Activated naive CD4-positive, alpha-beta T cell treated with anti-CD3 and anti-CD28 coated beads, Interleukin-2, amount 50 U/mL, for 72 hours (primary cell): ENCODE results near the gene OPCML. TPM values are rescaled to one million over a fixed set of nuclear protein-coding genes. Genes with fewer than 3 reads are reported as not detected.

Experiments
- ATAC-seq, 2 donors: fragments of 150-1000 bp; cut with Tn5 transposase; 2 replicates each; pipeline ENCODE4 v1.10.0; 2021; ENCODE audit warnings: mild to moderate bottlenecking in 2 of 2, moderate library complexity in 2 of 2
- DNase-seq, 2 donors: peaks; one replicate each; pipeline ENCODE4 v3.0.0; 2021 to 2022; ENCODE audit warnings: low spot score in 2 of 2
- H3K27ac Mint-ChIP-seq, 2 donors: one replicate each; pipeline ENCODE4 v1.8.0; 2022; ENCODE audit warnings: mild to moderate bottlenecking in 2 of 2, mixed read lengths in 2 of 2
- H3K36me3 Mint-ChIP-seq, 2 donors: one replicate each; pipeline ENCODE4 v1.8.0; 2022; ENCODE audit warnings: mixed read lengths in 2 of 2
- H3K9me3 Mint-ChIP-seq, 2 donors: one replicate each; pipeline ENCODE4 v1.8.0; 2022; ENCODE audit warnings: mixed read lengths in 2 of 2
- total RNA-seq, 2 donors: library from RNA; stranded (reverse); gene quantifications; one replicate each; pipeline ENCODE4 v1.2.3, GENCODE V29; 2022

Gene OPCML
- total RNA-seq, 2 donors from 2014 or later, result not detected

- ATAC-seq (no peak), DNase-seq (no peak)
- peaks cover 5 to 14% of the 10 kb centered on the region in 2 donors for H3K9me3 Mint-ChIP-seq
- H3K27ac Mint-ChIP-seq, result no peak overlapping the region
- H3K36me3 Mint-ChIP-seq, result no peaks in the 10 kb centered on the region
These were observed 789.4 kb downstream of the OPCML start for GRCh38 chr11:132742929-132743328.

- DNase-seq (no peak), ATAC-seq (peak; percentile 69 to 84)
- H3K9me3 Mint-ChIP-seq, result peaks cover 3 to 5% of the 10 kb centered on the region in 2 donors
- H3K27ac Mint-ChIP-seq, result no peak overlapping the region
- no peaks in the 10 kb centered on the region for H3K36me3 Mint-ChIP-seq
These were observed 798.1 kb downstream of the OPCML start for GRCh38 chr11:132734217-132734616.

DNA sequence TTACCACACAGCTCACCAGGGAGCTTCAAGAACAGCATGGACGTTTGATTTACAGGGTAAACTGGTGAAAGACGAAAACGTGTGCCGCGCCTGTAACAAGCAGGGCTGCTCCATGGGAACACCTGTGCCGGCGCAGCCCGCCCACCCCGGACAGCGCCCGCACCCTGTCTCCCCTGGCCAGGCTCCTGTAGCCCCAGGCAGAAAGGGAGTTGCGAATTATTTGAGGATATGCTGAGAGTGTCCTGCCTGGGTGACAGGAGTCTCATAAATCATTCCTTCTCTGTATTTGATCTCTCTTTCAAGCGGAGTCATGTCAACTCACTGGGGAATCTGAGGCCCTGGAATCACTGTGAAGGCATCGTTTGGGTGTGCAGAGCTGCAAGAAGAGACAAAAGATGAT is 804.3 kb downstream of the OPCML start:
- DNase-seq (no peak), ATAC-seq (no peak)
- no peak overlapping the region for H3K27ac Mint-ChIP-seq
- H3K9me3 Mint-ChIP-seq, result peaks cover 0 to 7% of the 10 kb centered on the region in 2 donors
- H3K36me3 Mint-ChIP-seq, result peaks cover 0 to 13% of the 10 kb centered on the region in 2 donors

- DNase-seq (no peak), ATAC-seq (no peak)
- Mint-ChIP-seq H3K36me3 (peaks cover 0 to 9% of the 10 kb centered on the region in 2 donors), H3K27ac (peak overlapping the region in 1 of 2 donors; percentile 9), H3K9me3 (peaks cover 0 to 3% of the 10 kb centered on the region in 2 donors)
These were observed 810.8 kb downstream of the OPCML start for GRCh38 chr11:132721526-132721925.

- ATAC-seq (peak; percentile 32 to 34), DNase-seq (peak in 1 of 2 donors; percentile 5)
- H3K36me3 Mint-ChIP-seq, result no peaks in the 10 kb centered on the region
- no peak overlapping the region for H3K27ac Mint-ChIP-seq
- H3K9me3 Mint-ChIP-seq, result no peaks in the 10 kb centered on the region
These were observed 812.6 kb downstream of the OPCML start for GRCh38 chr11:132719684-132720083.

- DNase-seq, result peak; percentile 34 to 67
- Mint-ChIP-seq H3K36me3 (no peaks in the 10 kb centered on the region), H3K9me3 (no peaks in the 10 kb centered on the region), H3K27ac (peak overlapping the region; percentile 11 to 76)
- peak; percentile 91 to 95 for ATAC-seq
These were observed 813.3 kb downstream of the OPCML start for GRCh38 chr11:132718711-132719671.

DNA sequence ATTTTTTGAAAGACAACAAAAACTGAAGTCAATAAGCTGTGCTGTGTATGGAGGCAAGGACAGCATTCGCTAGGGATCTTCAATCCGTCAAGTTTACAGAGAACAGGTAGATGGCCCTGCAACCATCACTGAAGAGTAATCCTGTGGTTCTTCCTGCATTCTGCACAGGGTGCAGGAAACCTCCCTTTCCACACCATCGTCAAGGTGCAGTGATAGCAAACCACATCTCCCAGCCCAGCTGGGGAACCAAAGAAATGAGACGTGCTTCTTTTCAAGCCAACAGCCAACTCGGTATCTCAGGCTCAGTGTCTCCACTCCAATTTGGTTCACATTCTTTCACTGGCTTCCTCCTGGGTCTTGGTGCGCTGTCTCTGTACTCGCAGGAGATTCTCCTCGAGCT is 814.5 kb downstream of the OPCML start:
- no peak for ATAC-seq
- Mint-ChIP-seq H3K36me3 (no peaks in the 10 kb centered on the region), H3K27ac (no peak overlapping the region), H3K9me3 (no peaks in the 10 kb centered on the region)
- DNase-seq, result no peak

DNA sequence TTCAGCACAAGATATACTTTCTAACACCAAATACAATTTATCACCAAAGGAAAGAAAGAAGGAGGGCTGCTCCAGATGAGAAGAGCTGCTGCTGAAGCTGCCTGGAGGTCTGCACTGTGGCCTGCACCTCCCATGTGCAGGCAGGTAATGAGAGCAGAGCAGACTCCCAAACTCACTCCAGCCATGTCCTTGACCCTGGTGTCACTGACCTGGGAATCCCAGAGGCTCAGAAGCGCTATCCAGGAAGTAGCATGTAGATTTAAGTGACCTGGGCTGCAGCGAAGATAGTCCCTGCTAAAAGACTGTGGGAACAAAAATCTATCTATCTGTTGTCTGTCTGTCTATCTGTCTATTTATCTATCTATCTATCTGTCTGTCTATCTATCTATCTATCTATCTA is 816.3 kb downstream of the OPCML start:
- Mint-ChIP-seq H3K36me3 (no peaks in the 10 kb centered on the region), H3K27ac (peak overlapping the region in 1 of 2 donors; percentile 18), H3K9me3 (no peaks in the 10 kb centered on the region)
- DNase-seq (no peak), ATAC-seq (no peak)

- no peak overlapping the region for H3K27ac Mint-ChIP-seq
- ATAC-seq (no peak), DNase-seq (no peak)
- no peaks in the 10 kb centered on the region for H3K36me3 Mint-ChIP-seq
- no peaks in the 10 kb centered on the region for H3K9me3 Mint-ChIP-seq
These were observed 817.4 kb downstream of the OPCML start for GRCh38 chr11:132714859-132715440.

DNA sequence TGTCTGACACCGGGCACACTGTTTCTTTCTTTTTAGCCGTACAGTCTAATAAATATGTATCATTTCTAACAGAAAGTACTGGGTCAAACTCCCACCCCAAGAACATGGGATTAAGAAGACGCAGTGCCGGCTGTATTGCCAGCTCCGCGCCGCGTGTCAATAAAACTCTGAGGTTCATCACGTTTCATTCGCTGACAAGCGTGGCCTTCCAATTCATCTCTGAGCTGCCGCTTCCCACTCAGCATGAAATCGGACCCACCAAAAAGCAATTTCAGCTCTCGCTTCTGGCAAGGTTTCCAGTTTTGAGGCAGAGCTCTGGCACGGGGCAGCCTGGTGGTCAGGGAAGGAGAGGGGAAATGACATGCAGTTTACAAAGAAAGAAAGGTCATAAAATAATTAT is 819.8 kb downstream of the OPCML start:
- Mint-ChIP-seq H3K9me3 (no peaks in the 10 kb centered on the region), H3K36me3 (no peaks in the 10 kb centered on the region), H3K27ac (no peak overlapping the region)
- ATAC-seq, result no peak
- DNase-seq, result no peak

GRCh38 chr11:132704781-132705375 is 827.4 kb downstream of the OPCML start:
- peaks cover 16 to 25% of the 10 kb centered on the region in 2 donors for H3K9me3 Mint-ChIP-seq
- no peak overlapping the region for H3K27ac Mint-ChIP-seq
- no peak for ATAC-seq
- DNase-seq, result no peak
- H3K36me3 Mint-ChIP-seq, result peaks cover 0 to 29% of the 10 kb centered on the region in 2 donors

- Mint-ChIP-seq H3K36me3 (no peaks in the 10 kb centered on the region), H3K9me3 (peaks cover 0 to 5% of the 10 kb centered on the region in 2 donors), H3K27ac (no peak overlapping the region)
- DNase-seq (no peak), ATAC-seq (no peak)
These were observed 839.4 kb downstream of the OPCML start for GRCh38 chr11:132692891-132693290.

DNA sequence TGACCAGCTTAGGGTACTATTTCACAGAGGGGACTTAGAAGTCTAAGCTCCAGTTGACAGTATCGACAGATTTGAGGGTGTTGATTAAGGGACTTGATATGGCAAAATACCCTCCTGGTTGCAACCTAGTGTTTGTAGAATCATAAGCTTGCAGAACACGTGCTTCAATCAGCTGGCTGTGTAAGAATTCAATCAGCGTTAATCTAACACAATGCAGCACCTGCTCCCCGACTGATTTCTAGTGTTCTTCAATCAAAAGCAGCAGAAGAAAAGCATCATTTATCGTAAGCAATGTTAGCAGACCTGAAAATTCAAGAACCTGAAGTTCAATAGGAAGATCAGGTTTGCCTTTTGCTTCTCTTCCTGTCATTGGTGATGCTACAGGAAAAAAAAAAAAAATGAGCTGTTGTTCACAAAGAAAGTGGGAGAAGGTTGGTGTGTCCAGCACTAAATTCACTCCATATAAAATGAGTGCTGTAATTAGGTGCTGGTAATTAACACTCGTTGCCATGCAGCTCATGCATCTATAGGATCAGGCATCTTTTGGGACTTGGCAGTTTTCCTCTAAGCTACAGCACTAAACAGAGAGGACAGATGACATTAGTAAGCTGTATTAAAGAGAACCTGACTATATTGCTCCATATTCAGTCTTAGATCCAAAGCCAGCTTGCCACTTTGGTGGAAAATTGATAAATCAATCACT is 840.3 kb downstream of the OPCML start:
- DNase-seq (no peak), ATAC-seq (no peak)
- Mint-ChIP-seq H3K36me3 (no peaks in the 10 kb centered on the region), H3K27ac (no peak overlapping the region), H3K9me3 (peaks cover 0 to 5% of the 10 kb centered on the region in 2 donors)

DNA sequence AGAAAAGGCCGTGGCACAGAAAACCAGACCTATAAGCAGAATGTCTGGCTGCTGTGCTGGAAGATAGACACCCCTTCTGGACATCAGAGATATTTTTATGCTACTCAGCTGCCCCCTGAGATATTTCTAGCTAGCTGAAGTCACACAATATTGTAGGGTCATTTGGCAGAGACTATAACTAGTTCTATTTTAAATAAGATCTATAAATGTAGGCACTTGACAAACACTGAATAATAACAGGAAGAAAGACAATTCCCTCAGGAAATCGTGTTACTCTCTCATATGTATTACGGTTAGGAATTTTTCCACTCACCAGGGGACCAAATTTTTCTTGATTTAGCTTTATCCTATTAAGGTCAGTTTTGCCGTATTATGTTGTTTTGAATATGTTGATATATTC is 845.4 kb downstream of the OPCML start:
- peaks cover 0 to 3% of the 10 kb centered on the region in 2 donors for H3K9me3 Mint-ChIP-seq
- no peaks in the 10 kb centered on the region for H3K36me3 Mint-ChIP-seq
- DNase-seq, result no peak
- no peak for ATAC-seq
- H3K27ac Mint-ChIP-seq, result no peak overlapping the region

DNA sequence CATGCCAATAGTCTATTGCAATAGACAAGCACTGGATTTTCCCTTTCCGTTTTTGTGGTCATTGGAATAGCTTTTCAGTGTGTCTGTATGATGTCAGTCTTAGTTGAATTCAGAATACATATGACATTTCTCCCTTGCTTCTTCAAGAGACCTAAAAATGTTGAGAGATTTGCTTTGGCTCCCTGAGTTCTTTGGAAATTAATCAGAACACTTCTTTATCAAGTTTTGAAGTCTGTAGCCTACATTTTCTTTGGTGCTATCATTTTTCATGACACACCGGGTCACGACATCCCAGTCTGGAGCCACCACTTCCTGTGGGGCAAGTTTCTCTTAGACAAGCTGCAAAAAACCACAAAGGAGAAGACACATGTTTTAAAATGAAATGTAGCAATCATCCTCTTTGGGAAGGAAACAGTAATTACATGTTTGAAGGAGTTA is 847.1 kb downstream of the OPCML start:
- Mint-ChIP-seq H3K27ac (no peak overlapping the region), H3K9me3 (peaks cover 0 to 3% of the 10 kb centered on the region in 2 donors), H3K36me3 (no peaks in the 10 kb centered on the region)
- ATAC-seq, result no peak
- no peak for DNase-seq

- peaks cover 0 to 7% of the 10 kb centered on the region in 2 donors for H3K9me3 Mint-ChIP-seq
- no peak for DNase-seq
These were observed 848.7 kb downstream of the OPCML start for GRCh38 chr11:132683602-132684001.

GRCh38 chr11:132681971-132682370 is 850.3 kb downstream of the OPCML start:
- H3K27ac Mint-ChIP-seq, result no peak overlapping the region
- ATAC-seq (no peak), DNase-seq (no peak)
- peaks cover 0 to 7% of the 10 kb centered on the region in 2 donors for H3K9me3 Mint-ChIP-seq
- no peaks in the 10 kb centered on the region for H3K36me3 Mint-ChIP-seq

More at GRCh38 chr11:132683602-132684001, 848.7 kb downstream of the OPCML start:
- ATAC-seq, result no peak
- no peak overlapping the region for H3K27ac Mint-ChIP-seq
- H3K36me3 Mint-ChIP-seq, result no peaks in the 10 kb centered on the region
